ENCODE data around the gene GNL3.

- TF ChIP-seq MAX (IDR thresholded peaks at IDR 0.05), result no peak
- TF ChIP-seq RAD21 (IDR thresholded peaks at IDR 0.05), result peak in 1 of 2 donors; percentile 16
- TF ChIP-seq CTCF (IDR thresholded peaks at IDR 0.05; ENCODE audit: low read depth, low read length, missing input control), result no peak
- TF ChIP-seq REST (IDR thresholded peaks at IDR 0.05), result no peak
- TF ChIP-seq JUND (IDR thresholded peaks at IDR 0.05), result no peak
- peak; percentile 34 for TF ChIP-seq SP1 (IDR thresholded peaks at IDR 0.05)
- TF ChIP-seq GABPA (IDR thresholded peaks at IDR 0.05 in 1 of 2, conservative IDR thresholded peaks at IDR 0.05 in 1 of 2), result no peak
- TF ChIP-seq, protein P1, sequence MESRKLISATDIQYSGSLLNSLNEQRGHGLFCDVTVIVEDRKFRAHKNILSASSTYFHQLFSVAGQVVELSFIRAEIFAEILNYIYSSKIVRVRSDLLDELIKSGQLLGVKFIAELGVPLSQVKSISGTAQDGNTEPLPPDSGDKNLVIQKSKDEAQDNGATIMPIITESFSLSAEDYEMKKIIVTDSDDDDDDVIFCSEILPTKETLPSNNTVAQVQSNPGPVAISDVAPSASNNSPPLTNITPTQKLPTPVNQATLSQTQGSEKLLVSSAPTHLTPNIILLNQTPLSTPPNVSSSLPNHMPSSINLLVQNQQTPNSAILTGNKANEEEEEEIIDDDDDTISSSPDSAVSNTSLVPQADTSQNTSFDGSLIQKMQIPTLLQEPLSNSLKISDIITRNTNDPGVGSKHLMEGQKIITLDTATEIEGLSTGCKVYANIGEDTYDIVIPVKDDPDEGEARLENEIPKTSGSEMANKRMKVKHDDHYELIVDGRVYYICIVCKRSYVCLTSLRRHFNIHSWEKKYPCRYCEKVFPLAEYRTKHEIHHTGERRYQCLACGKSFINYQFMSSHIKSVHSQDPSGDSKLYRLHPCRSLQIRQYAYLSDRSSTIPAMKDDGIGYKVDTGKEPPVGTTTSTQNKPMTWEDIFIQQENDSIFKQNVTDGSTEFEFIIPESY (IDR thresholded peaks at IDR 0.05), result no peak
- no peak for TF ChIP-seq EGR1 (IDR thresholded peaks at IDR 0.05; ENCODE audit: low read depth in 2 of 2)
- TF ChIP-seq, protein P2, sequence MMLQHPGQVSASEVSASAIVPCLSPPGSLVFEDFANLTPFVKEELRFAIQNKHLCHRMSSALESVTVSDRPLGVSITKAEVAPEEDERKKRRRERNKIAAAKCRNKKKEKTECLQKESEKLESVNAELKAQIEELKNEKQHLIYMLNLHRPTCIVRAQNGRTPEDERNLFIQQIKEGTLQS (IDR thresholded peaks at IDR 0.05), result no peak
Measured at GRCh38 chr3:52678265-52679198, 7.3 kb upstream of the GNL3 start.

Measured in liver (tissue), 3 donors.